ENCODE results near the gene ZNF710. TPM values are rescaled to one million over a fixed set of nuclear protein-coding genes. Genes with fewer than 3 reads are reported as not detected.
"Not testable (repeated sequence)": the region's sequence is repeated elsewhere in the genome, so short reads cannot be mapped to it uniquely, and the experiment has no call there.

ZNF710 gene
- 47.8 TPM for polyA plus RNA-seq (2013, experiment 1 of 2)
- 50.8 TPM for polyA plus RNA-seq (2013, experiment 2 of 2)

DNA sequence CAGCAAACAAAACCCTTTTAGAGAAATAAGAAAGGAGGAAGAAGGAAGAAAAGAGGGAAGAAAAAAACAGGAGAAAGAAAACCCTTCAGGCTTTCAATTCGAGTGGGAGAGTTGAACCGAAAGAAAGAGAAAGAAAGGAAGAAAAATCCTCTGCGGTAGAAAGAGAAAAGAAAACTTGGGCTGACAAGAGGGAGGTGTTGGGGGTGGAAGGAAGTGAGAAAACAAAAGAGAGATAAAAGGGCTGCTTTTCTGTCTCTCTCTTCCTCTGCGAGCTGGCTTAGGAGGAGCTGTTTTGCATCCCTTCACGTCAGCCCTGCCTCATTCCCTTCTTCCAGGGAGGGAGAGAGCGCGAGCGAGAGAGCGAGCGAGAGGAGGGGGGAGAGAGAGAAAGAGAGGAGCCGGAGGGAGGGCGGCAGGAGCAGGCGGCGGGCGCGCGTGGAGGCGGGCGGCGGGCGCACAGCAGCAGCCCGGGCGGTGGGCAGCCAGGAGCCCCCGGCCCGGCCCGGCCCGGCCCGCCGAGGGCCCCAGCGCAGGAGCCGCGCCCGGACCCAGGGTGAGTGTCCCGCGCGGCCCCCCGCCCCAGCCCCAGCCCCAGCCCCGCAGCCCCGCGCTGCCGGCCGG is at the start of gene ZNF710:
TSS of gene ZNF710 (plus strand) at position 263 of the 621 bp plus-strand sequence. CDS start 65,814 bp downstream, outside the sequence.
- H2AK5ac ChIP-seq (ENCODE audit: low read depth, low read length): peak within 1 kb of the TSS; percentile 94
- peaks cover 5% of the 10 kb centered on the region for H3K79me1 ChIP-seq (ENCODE audit: low read depth, low read length)
- no CpG with 5 or more reads among the region's 42 CpGs for WGBS, 2 donors (ENCODE audit: extremely low coverage in 2 of 2, insufficient read length in 2 of 2, insufficient replicate concordance in 1 of 2)
- peaks cover 20 to 26% of the 10 kb centered on the region in 2 donors for H3K4me1 ChIP-seq (ENCODE audit: control insufficient read depth in 2 of 2, insufficient read depth in 1 of 2, low read depth in 1 of 2, low read length in 2 of 2)
- H3K23ac ChIP-seq (ENCODE audit: low read depth, low read length, poor library complexity): no peak within 1 kb of the TSS
- peak within 1 kb of the TSS; percentile 42 for H3K4ac ChIP-seq (ENCODE audit: low read length)
- H3K14ac ChIP-seq (ENCODE audit: low read length): peak within 1 kb of the TSS; percentile 43
- peak; percentile 51 for DNase-seq (ENCODE audit: low spot score)
- no peaks in the 10 kb centered on the region for H3K27me3 ChIP-seq (ENCODE audit: control insufficient read depth in 3 of 3, insufficient read depth in 3 of 3, low read depth in 1 of 3, low read length in 3 of 3)
- H3K9ac ChIP-seq (ENCODE audit: low read depth, low read length, poor library complexity): peak within 1 kb of the TSS; percentile 89
- no peak within 1 kb of the TSS for H4K91ac ChIP-seq (ENCODE audit: low read depth, low read length, poor library complexity)
- no peak within 1 kb of the TSS for H4K8ac ChIP-seq (ENCODE audit: low read depth, low read length)
- peak within 1 kb of the TSS; percentile 57 to 83 for H3K4me3 ChIP-seq (ENCODE audit: low read length in 2 of 2)
- peak within 1 kb of the TSS; percentile 94 for H3K27ac ChIP-seq (replicated peaks; ENCODE audit: low read length)
- H2BK15ac ChIP-seq (ENCODE audit: low read length): peak within 1 kb of the TSS; percentile 64
- H3K9me3 ChIP-seq (replicated peaks in 1 of 2; ENCODE audit: control insufficient read depth in 2 of 2, insufficient read depth in 1 of 2, low read depth in 1 of 2, low read length in 2 of 2): no peaks in the 10 kb centered on the region
- peaks cover 0 to 21% of the 10 kb centered on the region in 2 donors for H3K36me3 ChIP-seq (replicated peaks in 1 of 2; ENCODE audit: control insufficient read depth in 2 of 2, insufficient read depth in 2 of 2, low read length in 2 of 2)
- peak within 1 kb of the TSS; percentile 97 for H2BK5ac ChIP-seq (ENCODE audit: low read length)
- peak within 1 kb of the TSS; percentile 94 for H3K4me2 ChIP-seq (ENCODE audit: insufficient read depth, low read length, poor library complexity, severe bottlenecking)
- no peak within 1 kb of the TSS for H2BK12ac ChIP-seq (ENCODE audit: low read length)
- H3K18ac ChIP-seq (ENCODE audit: low read length): peak within 1 kb of the TSS; percentile 98
- peak within 1 kb of the TSS; percentile 92 for H2BK120ac ChIP-seq (ENCODE audit: low read depth, low read length)
- peak within 1 kb of the TSS; percentile 86 for H2AFZ ChIP-seq (ENCODE audit: low read length)

- H4K8ac ChIP-seq (ENCODE audit: low read depth, low read length): no peak overlapping the region
- no peak overlapping the region for H3K9ac ChIP-seq (ENCODE audit: low read depth, low read length, poor library complexity)
- H3K4me3 ChIP-seq (ENCODE audit: low read length in 2 of 2): no peak overlapping the region
- no peak overlapping the region for H3K18ac ChIP-seq (ENCODE audit: low read length)
- H3K4ac ChIP-seq (ENCODE audit: low read length): no peak overlapping the region
- WGBS, 2 donors (ENCODE audit: extremely low coverage in 2 of 2, insufficient read length in 2 of 2, insufficient replicate concordance in 1 of 2): no CpG with 5 or more reads among the region's 3 CpGs
- no peaks in the 10 kb centered on the region for H3K79me1 ChIP-seq (ENCODE audit: low read depth, low read length)
- H3K36me3 ChIP-seq (replicated peaks in 1 of 2; ENCODE audit: control insufficient read depth in 2 of 2, insufficient read depth in 2 of 2, low read length in 2 of 2): no peaks in the 10 kb centered on the region
- no peak overlapping the region for H4K91ac ChIP-seq (ENCODE audit: low read depth, low read length, poor library complexity)
- no peak overlapping the region for H2AFZ ChIP-seq (ENCODE audit: low read length)
- H3K27me3 ChIP-seq (ENCODE audit: control insufficient read depth in 3 of 3, insufficient read depth in 3 of 3, low read depth in 1 of 3, low read length in 3 of 3): no peaks in the 10 kb centered on the region
- no peak overlapping the region for H2BK120ac ChIP-seq (ENCODE audit: low read depth, low read length)
- no peak overlapping the region for H3K23ac ChIP-seq (ENCODE audit: low read depth, low read length, poor library complexity)
- no peak overlapping the region for H2BK5ac ChIP-seq (ENCODE audit: low read length)
- no peak overlapping the region for H2BK12ac ChIP-seq (ENCODE audit: low read length)
- no peak for DNase-seq (ENCODE audit: low spot score)
- no peak overlapping the region for H3K4me2 ChIP-seq (ENCODE audit: insufficient read depth, low read length, poor library complexity, severe bottlenecking)
- H2BK15ac ChIP-seq (ENCODE audit: low read length): no peak overlapping the region
- H3K4me1 ChIP-seq (ENCODE audit: control insufficient read depth in 2 of 2, insufficient read depth in 1 of 2, low read depth in 1 of 2, low read length in 2 of 2): no peaks in the 10 kb centered on the region
- H3K27ac ChIP-seq (replicated peaks; ENCODE audit: low read length): no peak overlapping the region
- no peak overlapping the region for H3K14ac ChIP-seq (ENCODE audit: low read length)
- no peaks in the 10 kb centered on the region for H3K9me3 ChIP-seq (replicated peaks in 1 of 2; ENCODE audit: control insufficient read depth in 2 of 2, insufficient read depth in 1 of 2, low read depth in 1 of 2, low read length in 2 of 2)
- H2AK5ac ChIP-seq (ENCODE audit: low read depth, low read length): no peak overlapping the region
These were observed 46.6 kb upstream of the ZNF710 start for GRCh38 chr15:89954541-89954940.

GRCh38 chr15:89955449-89955998 is 45.6 kb upstream of the ZNF710 start:
- not testable (repeated sequence) for H3K9me3 ChIP-seq (replicated peaks in 1 of 2; ENCODE audit: control insufficient read depth in 2 of 2, insufficient read depth in 1 of 2, low read depth in 1 of 2, low read length in 2 of 2); H3K14ac ChIP-seq (ENCODE audit: low read length); H3K4me2 ChIP-seq (ENCODE audit: insufficient read depth, low read length, poor library complexity, severe bottlenecking); H3K23ac ChIP-seq (ENCODE audit: low read depth, low read length, poor library complexity); H3K4ac ChIP-seq (ENCODE audit: low read length); H2AFZ ChIP-seq (ENCODE audit: low read length); H3K27ac ChIP-seq (replicated peaks; ENCODE audit: low read length); H3K18ac ChIP-seq (ENCODE audit: low read length); H2BK120ac ChIP-seq (ENCODE audit: low read depth, low read length); H3K4me1 ChIP-seq (ENCODE audit: control insufficient read depth in 2 of 2, insufficient read depth in 1 of 2, low read depth in 1 of 2, low read length in 2 of 2); H2BK5ac ChIP-seq (ENCODE audit: low read length); H4K8ac ChIP-seq (ENCODE audit: low read depth, low read length); H2BK12ac ChIP-seq (ENCODE audit: low read length); H4K91ac ChIP-seq (ENCODE audit: low read depth, low read length, poor library complexity); H3K36me3 ChIP-seq (replicated peaks in 1 of 2; ENCODE audit: control insufficient read depth in 2 of 2, insufficient read depth in 2 of 2, low read length in 2 of 2); H3K79me1 ChIP-seq (ENCODE audit: low read depth, low read length); H3K27me3 ChIP-seq (ENCODE audit: control insufficient read depth in 3 of 3, insufficient read depth in 3 of 3, low read depth in 1 of 3, low read length in 3 of 3); H2BK15ac ChIP-seq (ENCODE audit: low read length); H2AK5ac ChIP-seq (ENCODE audit: low read depth, low read length); H3K9ac ChIP-seq (ENCODE audit: low read depth, low read length, poor library complexity); DNase-seq (ENCODE audit: low spot score); H3K4me3 ChIP-seq (ENCODE audit: low read length in 2 of 2)
- no CpG with 5 or more reads among the region's 13 CpGs for WGBS, 2 donors (ENCODE audit: extremely low coverage in 2 of 2, insufficient read length in 2 of 2, insufficient replicate concordance in 1 of 2)

DNA sequence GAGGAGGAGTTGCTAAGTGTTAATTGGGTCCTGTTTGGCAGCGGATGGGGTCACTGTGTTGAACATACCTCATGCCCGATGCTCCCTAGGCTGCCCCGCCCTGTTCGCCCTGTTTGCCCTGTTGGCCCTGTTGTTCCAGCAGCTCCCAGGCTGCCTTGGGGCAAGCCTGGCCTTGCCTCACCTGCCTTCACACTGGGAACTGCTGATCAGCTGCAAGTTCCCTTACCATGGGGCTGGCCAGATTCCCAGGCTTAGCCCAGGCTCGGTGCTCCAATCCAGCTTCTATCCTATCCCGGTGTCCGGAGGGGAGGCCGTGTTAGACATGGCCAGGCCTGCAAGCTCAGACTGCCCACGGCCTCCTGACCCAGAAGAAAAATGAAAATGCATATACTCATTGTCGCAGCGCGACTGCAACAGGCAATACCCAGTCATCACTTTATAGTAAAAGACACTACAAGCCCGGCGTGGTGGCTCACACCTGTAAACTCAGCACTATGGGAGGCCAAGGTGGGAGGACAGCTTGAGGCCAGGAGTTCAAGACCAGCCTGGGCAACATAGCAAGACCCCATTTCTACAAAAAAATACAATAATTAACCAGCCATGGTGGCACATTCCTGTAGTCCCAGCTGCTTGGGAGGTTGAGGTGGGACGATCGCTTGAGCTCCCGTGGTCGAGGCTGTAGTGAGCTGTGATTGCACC is 42.9 kb upstream of the ZNF710 start:
- no peak for DNase-seq (ENCODE audit: low spot score)
- no peak overlapping the region for H2BK5ac ChIP-seq (ENCODE audit: low read length)
- H3K27me3 ChIP-seq (ENCODE audit: control insufficient read depth in 3 of 3, insufficient read depth in 3 of 3, low read depth in 1 of 3, low read length in 3 of 3): no peaks in the 10 kb centered on the region
- H3K9ac ChIP-seq (ENCODE audit: low read depth, low read length, poor library complexity): peak overlapping the region; percentile 64
- no CpG with 5 or more reads among the region's 18 CpGs for WGBS, 2 donors (ENCODE audit: extremely low coverage in 2 of 2, insufficient read length in 2 of 2, insufficient replicate concordance in 1 of 2)
- no peak overlapping the region for H3K4ac ChIP-seq (ENCODE audit: low read length)
- H3K4me3 ChIP-seq (ENCODE audit: low read length in 2 of 2): peak overlapping the region in 1 of 2 donors; percentile 61
- no peak overlapping the region for H3K27ac ChIP-seq (replicated peaks; ENCODE audit: low read length)
- peak overlapping the region; percentile 39 for H4K91ac ChIP-seq (ENCODE audit: low read depth, low read length, poor library complexity)
- no peak overlapping the region for H3K23ac ChIP-seq (ENCODE audit: low read depth, low read length, poor library complexity)
- H4K8ac ChIP-seq (ENCODE audit: low read depth, low read length): no peak overlapping the region
- H3K14ac ChIP-seq (ENCODE audit: low read length): no peak overlapping the region
- no peak overlapping the region for H2BK15ac ChIP-seq (ENCODE audit: low read length)
- no peaks in the 10 kb centered on the region for H3K79me1 ChIP-seq (ENCODE audit: low read depth, low read length)
- H2BK120ac ChIP-seq (ENCODE audit: low read depth, low read length): peak overlapping the region; percentile 55
- H2AK5ac ChIP-seq (ENCODE audit: low read depth, low read length): peak overlapping the region; percentile 37
- no peaks in the 10 kb centered on the region for H3K9me3 ChIP-seq (replicated peaks in 1 of 2; ENCODE audit: control insufficient read depth in 2 of 2, insufficient read depth in 1 of 2, low read depth in 1 of 2, low read length in 2 of 2)
- no peak overlapping the region for H3K4me2 ChIP-seq (ENCODE audit: insufficient read depth, low read length, poor library complexity, severe bottlenecking)
- no peak overlapping the region for H2BK12ac ChIP-seq (ENCODE audit: low read length)
- no peaks in the 10 kb centered on the region for H3K4me1 ChIP-seq (ENCODE audit: control insufficient read depth in 2 of 2, insufficient read depth in 1 of 2, low read depth in 1 of 2, low read length in 2 of 2)
- H3K36me3 ChIP-seq (replicated peaks in 1 of 2; ENCODE audit: control insufficient read depth in 2 of 2, insufficient read depth in 2 of 2, low read length in 2 of 2): no peaks in the 10 kb centered on the region
- H3K18ac ChIP-seq (ENCODE audit: low read length): peak overlapping the region; percentile 69
- H2AFZ ChIP-seq (ENCODE audit: low read length): peak overlapping the region; percentile 54

All from neuronal stem cell (in vitro differentiated cells).